Skeletal muscle satellite cell (primary cell): ENCODE results near the gene ZNF341.
"Not testable (repeated sequence)": the region's sequence is repeated elsewhere in the genome, so short reads cannot be mapped to it uniquely, and the experiment has no call there.

Experiments used
- H3K27me3 ChIP-seq: 2 replicates; pipeline ENCODE4 v1.7.0; 2013; ENCODE audit warnings: low read length; ENCODE audit not compliant: control insufficient read depth, insufficient read depth
- H3K36me3 ChIP-seq: 2 replicates; pipeline ENCODE4 v1.7.0; 2013; ENCODE audit warnings: mild to moderate bottlenecking, control low read depth, low read length; ENCODE audit not compliant: insufficient read depth
- H3K4me1 ChIP-seq: 2 replicates; pipeline ENCODE4 v1.7.0; 2013; ENCODE audit warnings: low read length; ENCODE audit not compliant: control insufficient read depth, insufficient read depth
- H3K4me2 ChIP-seq: 2 replicates; pipeline ENCODE4 v1.7.0; 2013; ENCODE audit warnings: mild to moderate bottlenecking, low read length
- H3K4me3 ChIP-seq: 2 replicates; pipeline ENCODE4 v1.7.0; 2013; ENCODE audit warnings: low read length
- H3K9ac ChIP-seq: 2 replicates; pipeline ENCODE4 v1.7.0; 2013; ENCODE audit warnings: mild to moderate bottlenecking, low read depth, low read length, moderate library complexity
- H3K9me3 ChIP-seq: replicated peaks from 2 replicates; pipeline ENCODE4 v1.7.0; 2013; ENCODE audit warnings: mild to moderate bottlenecking, control low read depth, low read length

Gene ZNF341

GRCh38 chr20:33791959-33792597, 60.3 kb downstream of the ZNF341 start:
- H3K4me1 ChIP-seq, result peaks cover 12% of the 10 kb centered on the region
- no peak overlapping the region for H3K4me3 ChIP-seq
- H3K9ac ChIP-seq, result no peak overlapping the region
- H3K36me3 ChIP-seq, result no peaks in the 10 kb centered on the region
- no peaks in the 10 kb centered on the region for H3K9me3 ChIP-seq
- H3K4me2 ChIP-seq, result no peak overlapping the region
- H3K27me3 ChIP-seq, result no peaks in the 10 kb centered on the region

GRCh38 chr20:33792598-33792989, 60.8 kb downstream of the ZNF341 start:
- not testable (repeated sequence) for H3K4me3 ChIP-seq, H3K4me2 ChIP-seq, H3K36me3 ChIP-seq, H3K9ac ChIP-seq, H3K9me3 ChIP-seq, H3K27me3 ChIP-seq
- H3K4me1 ChIP-seq, result peaks cover 12% of the 10 kb centered on the region

GRCh38 chr20:33793011-33793931, 61.5 kb downstream of the ZNF341 start:
- Histone ChIP-seq H3K4me1 (peaks cover 12% of the 10 kb centered on the region), H3K27me3 (no peaks in the 10 kb centered on the region), H3K4me3 (no peak overlapping the region), H3K4me2 (no peak overlapping the region), H3K9ac (no peak overlapping the region), H3K9me3 (no peaks in the 10 kb centered on the region), H3K36me3 (no peaks in the 10 kb centered on the region)

GRCh38 chr20:33796263-33796906, 64.6 kb downstream of the ZNF341 start:
- Histone ChIP-seq H3K9me3 (no peaks in the 10 kb centered on the region), H3K4me2 (no peak overlapping the region), H3K4me3 (no peak overlapping the region), H3K4me1 (no peaks in the 10 kb centered on the region), H3K9ac (no peak overlapping the region), H3K27me3 (no peaks in the 10 kb centered on the region), H3K36me3 (no peaks in the 10 kb centered on the region)

GRCh38 chr20:33796907-33797544, 65.2 kb downstream of the ZNF341 start:
- no peak overlapping the region for H3K4me2 ChIP-seq
- no peaks in the 10 kb centered on the region for H3K9me3 ChIP-seq
- H3K9ac ChIP-seq, result no peak overlapping the region
- no peaks in the 10 kb centered on the region for H3K27me3 ChIP-seq
- H3K4me3 ChIP-seq, result no peak overlapping the region
- H3K36me3 ChIP-seq, result no peaks in the 10 kb centered on the region
- H3K4me1 ChIP-seq, result no peaks in the 10 kb centered on the region

GRCh38 chr20:33798444-33798843, 66.6 kb downstream of the ZNF341 start:
- Histone ChIP-seq H3K4me3 (no peak overlapping the region), H3K4me2 (no peak overlapping the region), H3K4me1 (peaks cover 2% of the 10 kb centered on the region), H3K9ac (no peak overlapping the region), H3K36me3 (no peaks in the 10 kb centered on the region), H3K27me3 (no peaks in the 10 kb centered on the region), H3K9me3 (no peaks in the 10 kb centered on the region)

GRCh38 chr20:33803921-33804337, 72.1 kb downstream of the ZNF341 start:
- Histone ChIP-seq H3K4me3 (no peak overlapping the region), H3K4me1 (peaks cover 14% of the 10 kb centered on the region), H3K9me3 (no peaks in the 10 kb centered on the region), H3K9ac (peak overlapping the region; percentile 5), H3K36me3 (no peaks in the 10 kb centered on the region), H3K27me3 (no peaks in the 10 kb centered on the region), H3K4me2 (peak overlapping the region; percentile 27)

GRCh38 chr20:33808388-33808787, 76.6 kb downstream of the ZNF341 start:
- no peak overlapping the region for H3K4me2 ChIP-seq
- no peaks in the 10 kb centered on the region for H3K36me3 ChIP-seq
- H3K4me1 ChIP-seq, result peaks cover 23% of the 10 kb centered on the region
- H3K9ac ChIP-seq, result no peak overlapping the region
- H3K27me3 ChIP-seq, result no peaks in the 10 kb centered on the region
- H3K9me3 ChIP-seq, result no peaks in the 10 kb centered on the region
- H3K4me3 ChIP-seq, result no peak overlapping the region

GRCh38 chr20:33810259-33810658, 78.5 kb downstream of the ZNF341 start:
- Histone ChIP-seq H3K36me3 (peaks cover 4% of the 10 kb centered on the region), H3K9ac (no peak overlapping the region), H3K4me2 (no peak overlapping the region), H3K4me3 (no peak overlapping the region), H3K4me1 (peaks cover 12% of the 10 kb centered on the region), H3K27me3 (no peaks in the 10 kb centered on the region), H3K9me3 (no peaks in the 10 kb centered on the region)

GRCh38 chr20:33810885-33811775, 79.3 kb downstream of the ZNF341 start, which contains the start of gene CHMP4B:
Gene CHMP4B (plus strand): TSS chr20:33811348. CDS start chr20:33811469, 121 bp downstream.
- H3K4me3 ChIP-seq, result peak within 1 kb of the TSS; percentile 81
- peaks cover 4% of the 10 kb centered on the region for H3K36me3 ChIP-seq
- H3K4me1 ChIP-seq, result peaks cover 12% of the 10 kb centered on the region
- H3K9me3 ChIP-seq, result no peaks in the 10 kb centered on the region
- peak within 1 kb of the TSS; percentile 96 for H3K9ac ChIP-seq
- peak within 1 kb of the TSS; percentile 97 for H3K4me2 ChIP-seq
- no peaks in the 10 kb centered on the region for H3K27me3 ChIP-seq
